Left cardiac atrium (tissue), 4 donors: ENCODE results near the gene NABP1. TPM values are rescaled to one million over a fixed set of nuclear protein-coding genes. Genes with fewer than 3 reads are reported as not detected.
A peak's percentile ranks its signal among the peaks of the same experiment; 100 is the strongest.

Source experiments
- ATAC-seq, 2 donors: fragments of 200-7000 bp; cut with Tn5 transposase; one replicate each; pipeline ENCODE4 v1.9.1; 2020; ENCODE audit warnings: mild to moderate bottlenecking in 2 of 2, moderate library complexity in 2 of 2
- DNase-seq: peaks from one replicate; pipeline ENCODE4 v3.0.0-alpha.2; 2020
- intact Hi-C, 2 donors: fragments of 100-400 bp; cut with DNase I; formaldehyde crosslinking; loops; one replicate each; pipeline versions ENCODE4 v1.14.1 to v1.15.1; 2022 to 2023
- total RNA-seq, 2 donors: library from RNA; stranded (reverse); fragmentation: NEBNext Ultra II Directional; extraction: Animal tissue kit (Norgen Biotek cat#: 25700); gene quantifications; one replicate each; pipeline ENCODE4 v1.2.1, GENCODE V29; 2021
- donor health status: DM: no; HTN: yes; CAD: no.
- donor health status: DM: no; HTN: yes; CAD: no; lungs with severe emphysema.
- donor health status: DM: yes; HTN: yes; CAD: no.
- donor health status: Dilated cardiomyopathy.

Gene NABP1
- total RNA-seq, 2 donors from 2014 or later = 16.2 to 19.8 TPM

DNA sequence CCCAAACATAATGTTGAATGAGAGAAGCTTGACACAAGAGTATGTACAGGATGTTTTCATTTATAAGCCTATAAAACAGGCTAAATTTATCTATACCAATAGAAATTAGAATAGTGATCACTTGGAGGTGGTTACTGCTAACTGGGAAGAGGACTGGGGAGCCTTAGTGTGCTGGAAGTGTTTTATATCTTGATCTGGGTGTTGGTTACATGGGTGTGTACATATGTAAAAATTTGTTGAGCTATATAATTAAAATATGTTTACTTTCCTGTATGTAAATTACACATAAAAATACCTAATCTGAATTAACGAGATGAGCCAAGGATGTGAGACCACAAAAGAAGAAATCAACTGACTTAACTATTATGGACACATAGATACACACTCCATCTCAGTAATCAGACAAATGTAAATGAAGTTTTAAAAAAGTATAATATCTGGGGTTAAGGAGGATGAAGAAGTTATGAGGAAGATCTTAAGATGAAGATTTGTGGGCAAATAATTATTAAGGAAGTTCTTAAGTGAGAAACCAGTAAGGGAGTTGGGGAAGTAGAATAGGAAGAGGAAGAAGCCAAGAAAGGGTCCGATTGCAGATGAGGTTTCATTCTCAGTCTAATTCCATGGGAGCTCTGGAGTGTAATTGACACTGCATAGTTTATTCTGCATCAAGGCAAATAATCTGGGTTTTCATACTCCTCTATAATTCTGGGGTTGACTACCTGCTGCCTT, 32.3 kb upstream of the NABP1 start:
- intact Hi-C loops = no loop called here
- ATAC-seq (no peak), DNase-seq (no peak)

DNA sequence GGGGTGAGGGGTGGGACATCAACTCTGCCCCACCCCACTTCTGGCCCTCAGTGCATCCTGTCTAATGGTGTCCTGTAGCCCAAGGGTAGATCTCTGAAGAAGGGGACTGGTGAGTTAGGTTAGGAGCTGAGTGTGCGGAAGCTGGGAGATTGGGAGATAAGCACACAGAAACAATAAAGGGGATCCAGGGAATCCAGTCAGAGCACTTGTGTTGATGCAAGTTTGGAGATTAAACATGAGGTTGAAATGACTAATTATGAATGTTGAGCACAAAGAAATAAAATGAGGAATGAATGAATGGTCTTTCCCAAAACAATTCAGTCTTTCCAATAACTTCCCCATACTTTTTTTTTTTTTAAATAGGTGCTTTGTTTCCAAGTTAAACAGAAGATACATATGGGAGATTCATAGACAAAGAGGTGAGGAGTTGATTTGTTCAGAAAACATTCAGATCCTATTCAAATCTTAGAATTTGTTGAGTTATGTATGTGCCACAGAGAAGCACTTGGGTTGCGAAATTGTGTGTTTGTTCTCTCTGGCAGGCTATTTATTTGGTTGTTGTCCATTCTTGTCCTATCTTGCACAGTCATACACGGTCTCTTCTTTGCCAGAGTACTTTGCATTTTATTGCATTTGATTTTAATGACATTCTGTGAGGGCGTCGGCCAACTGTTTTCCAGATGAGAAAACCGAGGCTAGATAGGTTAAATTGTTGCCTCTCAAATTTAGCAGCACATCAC, 31.6 kb upstream of the NABP1 start:
- no peak for DNase-seq
- ATAC-seq = no peak
- intact Hi-C loops = no loop called here

DNA sequence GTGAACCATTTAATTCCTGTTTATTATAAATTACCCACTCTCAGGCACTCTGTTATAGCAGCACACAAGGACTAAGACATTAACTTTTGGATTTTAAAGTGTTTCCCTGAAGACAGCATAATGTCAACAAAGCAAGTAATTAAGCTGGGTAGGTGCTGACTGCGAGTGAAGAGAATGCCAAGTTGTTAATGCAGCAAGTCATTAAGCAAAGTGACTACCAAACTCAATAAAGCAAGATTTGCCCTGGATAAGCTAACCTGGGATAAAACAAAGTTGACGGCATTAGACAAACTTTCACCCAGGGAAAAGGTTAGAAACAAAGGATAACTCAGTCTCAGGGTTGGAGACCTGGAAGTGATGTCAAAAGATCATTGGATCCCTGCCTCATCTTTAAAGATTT, 28.4 kb upstream of the NABP1 start:
- ATAC-seq = no peak

DNA sequence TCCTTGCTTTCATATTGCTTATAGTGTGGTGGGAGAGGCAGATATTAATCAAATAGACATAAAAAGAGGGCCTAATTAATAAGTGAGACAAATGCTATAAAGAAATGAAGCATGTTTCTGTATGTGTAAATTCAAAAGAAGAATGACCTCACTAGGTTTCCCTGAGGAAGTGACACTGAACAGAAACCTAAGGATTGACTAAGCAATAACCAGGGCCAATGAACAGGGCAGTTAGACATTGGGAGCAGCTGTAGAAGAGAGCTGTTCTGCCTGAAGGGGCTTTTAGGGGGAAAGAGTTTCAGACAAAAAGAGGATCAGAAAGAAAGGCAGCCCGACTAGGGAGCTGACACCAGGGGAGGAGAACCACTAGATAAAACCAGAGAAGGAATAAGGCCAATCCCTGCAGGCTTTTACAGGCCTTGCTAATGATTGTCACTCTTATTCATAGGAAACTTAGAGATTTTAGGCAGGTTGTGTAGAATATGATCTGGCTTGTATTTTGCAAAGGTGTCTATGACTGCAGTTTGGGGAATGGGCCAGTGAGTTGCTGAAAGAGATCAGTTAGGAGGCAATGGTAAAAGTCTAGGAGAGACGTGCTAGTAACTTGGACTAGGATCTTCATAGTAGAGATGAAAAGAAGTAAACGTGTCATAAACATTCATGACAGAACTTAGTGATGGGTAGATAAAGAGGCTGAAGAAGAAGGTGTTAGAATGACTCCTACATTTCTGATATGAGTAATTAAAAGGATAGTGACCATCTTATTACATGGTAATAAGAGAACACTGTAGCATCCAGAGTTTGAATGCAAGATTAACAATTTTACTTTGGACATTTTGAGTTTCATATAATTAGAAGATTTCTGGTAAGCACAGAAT, 26.8 kb upstream of the NABP1 start:
- DNase-seq (no peak), ATAC-seq (no peak)
- intact Hi-C loops = no loop called here

More for the DNA sequence above, 28.4 kb upstream of the NABP1 start:
- no peak for DNase-seq
- intact Hi-C loops = no loop called here

DNA sequence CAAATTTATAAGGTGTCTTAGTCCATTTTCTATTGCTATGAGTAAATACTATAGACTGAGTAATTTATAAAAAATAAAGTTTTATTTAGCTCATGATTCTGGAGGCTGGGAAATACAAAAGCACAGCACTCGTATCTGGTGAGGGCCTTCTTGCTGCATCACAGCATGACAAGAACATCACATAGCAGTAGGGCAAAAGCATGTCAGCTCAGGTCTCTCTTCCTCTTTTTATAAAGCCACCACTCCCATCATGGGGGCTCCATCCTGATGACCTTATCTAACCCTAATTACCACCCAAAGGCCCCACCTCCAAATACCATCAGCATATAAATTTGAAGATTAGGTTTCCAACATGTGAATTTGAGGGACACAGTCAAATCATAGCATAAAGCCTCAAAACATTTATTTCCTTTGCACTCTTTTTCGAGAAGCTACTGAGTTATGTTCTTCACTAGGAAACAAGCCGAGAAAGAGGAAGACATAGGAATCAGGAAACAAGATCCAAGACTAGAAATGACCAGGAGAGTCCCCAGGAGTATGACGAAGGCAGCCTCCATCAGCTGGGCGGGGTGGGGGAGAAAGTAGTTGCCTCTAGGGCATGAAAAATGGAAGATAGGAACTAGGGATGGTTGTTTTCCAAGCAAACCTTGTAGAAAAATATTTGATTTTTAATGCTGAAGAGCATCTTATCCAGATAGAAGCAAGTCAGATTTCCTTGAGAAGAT, 24.1 kb upstream of the NABP1 start:
- ATAC-seq = no peak
- intact Hi-C loops = no loop called here
- DNase-seq = no peak

DNA sequence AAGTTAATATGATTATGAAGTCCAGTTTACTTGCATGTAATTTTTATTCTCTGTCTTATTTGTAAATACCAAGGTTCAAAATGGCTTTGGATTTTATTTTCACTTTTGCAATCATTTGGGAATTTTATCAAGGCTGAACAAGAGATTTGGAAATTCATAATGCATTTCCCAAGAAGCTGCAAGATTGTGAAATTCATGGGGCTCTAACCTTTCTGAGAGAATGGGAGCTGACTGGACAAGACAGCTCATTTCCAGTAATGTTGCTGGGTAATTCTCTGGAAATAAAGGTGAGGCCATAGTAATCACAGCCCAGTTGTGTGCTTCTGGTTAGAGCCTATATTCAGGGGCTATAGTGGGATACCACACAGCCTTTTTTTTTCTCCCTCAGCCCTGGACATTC, 21.5 kb upstream of the NABP1 start:
- DNase-seq = no peak
- intact Hi-C loops = no loop called here
- peak; percentile 72 to 91 for ATAC-seq

DNA sequence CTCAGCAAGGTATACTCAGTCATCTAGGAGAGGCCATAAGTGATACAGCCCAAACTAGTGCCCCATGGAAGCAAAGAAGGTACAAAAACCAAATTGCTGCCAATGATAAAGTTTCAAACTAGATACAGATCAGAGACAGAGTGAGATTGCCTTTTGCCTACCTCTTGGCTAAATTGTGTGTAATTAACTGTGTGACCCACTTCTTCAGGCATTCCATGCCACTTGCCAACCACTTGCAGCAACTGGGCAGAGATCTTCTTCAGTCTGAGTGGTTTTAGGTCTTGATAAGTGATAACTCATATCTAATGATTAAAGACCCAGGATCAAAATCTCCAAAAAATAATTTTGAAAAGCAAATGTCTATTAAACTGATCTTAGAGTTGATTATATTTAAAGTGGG, 21.1 kb upstream of the NABP1 start:
- intact Hi-C loops = no loop called here
- ATAC-seq = peak in 1 of 2 donors; percentile 30
- DNase-seq = no peak

DNA sequence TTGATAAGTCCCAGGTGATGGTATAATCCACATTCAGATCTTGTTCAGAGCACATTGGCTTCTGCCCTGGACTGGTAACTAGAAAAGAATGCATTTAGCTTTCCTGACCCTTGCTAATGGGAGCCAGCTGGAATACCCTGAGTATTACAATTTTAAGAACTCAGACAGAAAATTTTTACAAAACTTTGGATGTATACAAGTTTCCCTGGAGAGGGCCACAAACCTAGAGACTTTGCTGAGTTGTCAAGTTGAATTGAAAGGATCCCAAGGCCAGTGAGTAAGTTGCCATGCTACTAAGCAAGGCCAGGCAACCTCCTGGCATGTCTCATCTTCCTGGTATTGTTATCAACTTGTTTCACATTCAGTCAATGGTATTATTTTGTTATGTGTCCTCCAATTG, 20.0 kb upstream of the NABP1 start:
- intact Hi-C loops = no loop called here
- ATAC-seq (peak in 1 of 2 donors; percentile 17), DNase-seq (no peak)

DNA sequence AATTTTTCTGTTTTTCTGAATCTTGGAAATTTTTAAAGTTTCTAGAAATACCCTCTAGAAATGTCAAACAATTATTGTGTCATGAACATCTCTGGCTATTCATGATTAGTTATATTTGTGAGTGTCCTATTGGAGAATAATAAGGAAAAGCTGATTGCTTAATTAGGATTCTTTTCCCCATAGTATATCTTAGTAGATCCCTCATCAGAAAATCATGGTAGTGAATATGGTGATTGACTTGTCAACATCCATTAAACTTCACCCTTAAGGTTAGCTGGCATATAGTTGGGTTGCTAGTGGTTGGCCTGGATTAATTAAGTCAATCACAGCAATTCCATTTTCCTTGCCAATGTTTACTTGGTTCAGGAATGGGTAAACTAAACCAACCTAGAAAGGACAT, 18.7 kb upstream of the NABP1 start:
- ATAC-seq (no peak), DNase-seq (no peak)
- intact Hi-C loops = no loop called here

DNA sequence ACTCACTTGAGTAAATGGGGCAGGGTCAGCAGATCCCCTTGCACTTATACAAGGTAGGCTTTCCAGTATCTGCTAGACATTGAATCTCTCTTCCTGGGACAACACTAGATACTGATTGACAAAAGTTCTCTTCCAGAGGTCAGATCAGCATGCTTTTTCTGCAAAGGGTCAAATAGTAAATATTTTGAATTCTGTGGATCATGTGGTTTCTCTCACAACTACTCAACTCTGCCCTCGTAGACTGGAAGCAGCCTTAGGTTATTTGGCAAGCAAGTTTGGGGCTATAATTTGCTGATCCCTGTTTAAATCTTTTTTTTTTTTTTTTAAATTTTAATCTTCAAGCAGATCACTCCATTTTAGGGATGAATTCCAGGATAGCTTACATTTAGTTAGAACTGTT, 17.4 kb upstream of the NABP1 start:
- DNase-seq (no peak), ATAC-seq (no peak)
- intact Hi-C loops = no loop called here

DNA sequence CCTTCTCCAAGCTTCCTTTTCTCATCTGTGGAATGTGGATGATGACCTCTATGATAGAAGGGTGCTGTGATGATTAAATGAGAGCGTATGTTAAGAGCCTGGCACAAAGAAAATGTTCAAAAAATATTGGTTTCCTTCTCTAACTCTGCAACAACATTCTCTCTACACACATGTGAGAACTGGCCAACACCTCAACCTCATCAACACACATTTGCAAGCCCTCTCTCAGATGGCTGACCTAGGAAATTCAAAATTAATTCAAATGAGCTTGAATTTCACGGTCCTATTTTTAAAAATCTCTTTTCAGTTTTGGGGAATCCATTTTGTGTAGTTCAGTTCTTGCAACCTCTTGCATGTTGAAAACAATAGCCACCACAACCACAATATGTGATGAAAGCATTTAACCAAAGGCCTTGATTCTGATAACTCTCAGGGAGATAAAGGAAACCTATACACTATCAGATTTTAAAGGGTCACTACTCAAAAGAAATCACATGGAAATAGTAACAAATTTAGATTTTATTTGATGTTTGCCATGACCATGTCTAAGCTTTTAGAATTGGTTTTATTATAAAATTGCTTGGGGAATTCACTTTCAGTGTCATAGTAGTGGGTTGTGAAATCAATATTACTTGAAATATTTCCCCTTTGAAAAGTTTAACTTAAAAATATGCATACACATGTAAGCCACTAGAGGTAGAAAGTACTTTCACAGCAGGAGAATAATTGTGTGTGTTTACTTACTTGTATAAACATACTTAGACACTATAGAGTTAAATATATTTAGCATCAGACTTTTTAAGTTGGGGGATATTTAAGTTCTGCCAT, 16.6 kb upstream of the NABP1 start:
- intact Hi-C loops = no loop called here
- ATAC-seq = no peak
- no peak for DNase-seq

DNA sequence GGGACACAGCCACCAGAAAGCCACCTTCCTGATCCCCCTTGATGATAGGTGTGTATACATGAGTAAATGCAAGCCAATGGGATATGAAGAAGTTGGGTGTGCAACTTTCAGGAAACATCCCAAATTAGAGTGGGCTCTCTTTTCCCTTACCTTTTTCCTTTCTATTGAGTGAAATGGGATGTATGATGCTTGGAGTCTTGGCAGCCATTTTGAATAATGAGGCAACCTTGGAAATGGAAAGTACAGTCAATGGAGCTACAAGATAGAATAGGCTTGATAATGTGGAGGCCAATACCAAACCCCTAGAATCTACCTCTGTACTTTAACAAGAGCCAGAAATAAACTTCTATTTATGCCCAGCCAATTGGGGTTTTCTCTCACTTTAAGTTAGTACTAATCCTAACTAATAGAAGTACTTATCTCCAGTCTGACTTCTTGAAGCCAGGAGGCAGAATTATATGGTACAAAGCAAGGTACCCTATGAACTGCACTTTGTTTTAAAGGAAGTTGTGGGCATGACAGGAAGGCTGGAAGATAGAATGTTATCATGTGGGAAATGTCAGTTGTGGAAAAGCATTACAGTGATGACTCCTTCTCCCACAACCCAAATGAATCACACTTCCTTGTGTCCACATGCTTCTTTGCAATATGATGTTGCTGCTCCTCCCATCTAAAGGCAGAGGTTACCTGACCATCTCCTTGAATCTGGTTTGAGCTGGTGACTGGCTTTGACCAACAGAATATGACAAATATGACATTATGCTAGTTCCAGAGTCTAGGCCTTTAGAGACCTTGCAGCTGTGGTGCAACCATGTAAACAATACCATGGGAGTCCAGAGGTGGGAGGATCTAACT, 12.9 kb upstream of the NABP1 start:
- ATAC-seq = peak in 1 of 2 donors; percentile 27
- intact Hi-C loops = no loop called here
- no peak for DNase-seq

DNA sequence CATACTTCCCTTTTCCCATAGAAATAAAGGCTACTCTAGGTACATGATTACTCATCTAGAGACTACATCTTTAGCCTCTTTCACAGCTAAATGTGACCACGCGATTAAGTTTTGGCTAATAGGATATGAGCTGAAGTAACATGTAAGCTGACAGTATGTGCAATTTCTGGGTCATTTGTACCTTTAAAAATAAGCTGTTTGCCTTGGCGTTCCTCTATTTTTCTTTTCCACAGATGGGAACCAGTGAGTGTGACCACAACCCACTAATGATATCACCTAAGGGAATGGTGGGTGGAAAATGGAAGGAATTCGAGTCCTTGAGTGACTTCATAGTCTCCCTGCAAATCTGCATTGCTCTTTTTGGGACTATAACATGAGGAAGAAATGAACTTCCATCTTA, 11.7 kb upstream of the NABP1 start:
- DNase-seq = no peak
- no peak for ATAC-seq
- intact Hi-C loops = no loop called here

DNA sequence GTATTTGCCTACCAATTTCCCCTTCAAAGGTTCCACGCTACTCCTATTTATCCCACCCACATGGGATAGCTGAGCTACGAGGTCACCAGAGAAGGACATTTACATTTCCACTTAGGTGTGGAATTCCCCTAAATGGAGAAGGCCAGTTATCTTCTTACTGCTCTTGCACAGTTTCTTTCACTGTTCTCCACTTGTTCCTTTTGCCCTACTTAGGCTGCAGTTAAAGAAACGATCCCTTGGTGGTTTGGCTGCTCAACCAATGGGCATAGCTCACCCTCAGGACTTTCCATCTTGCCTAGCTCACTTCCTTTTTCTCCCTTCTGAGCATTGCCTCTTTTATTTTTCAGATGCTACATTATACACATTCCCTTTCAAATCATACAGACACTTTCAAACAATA, 11.2 kb upstream of the NABP1 start:
- no peak for DNase-seq
- intact Hi-C loops = no loop called here
- ATAC-seq = peak; percentile 27 to 31

DNA sequence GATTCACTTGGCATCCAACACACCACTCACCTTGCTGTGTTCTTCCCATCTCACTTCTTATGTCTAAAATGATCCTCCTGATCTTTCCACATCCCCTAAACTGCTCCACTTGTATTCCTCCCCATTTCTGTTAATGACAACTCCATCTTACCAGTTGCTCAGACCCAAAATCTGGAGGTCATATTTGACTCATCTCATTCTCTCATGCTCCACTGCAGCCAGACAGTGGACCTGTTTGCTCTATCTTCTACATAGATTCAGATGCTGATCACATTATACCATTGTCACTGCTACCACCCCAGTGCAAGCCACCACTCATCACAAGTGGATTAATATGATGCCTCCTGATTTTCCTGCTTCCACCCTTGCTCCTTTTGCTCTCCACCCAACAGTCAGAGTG, 7.9 kb upstream of the NABP1 start:
- DNase-seq = no peak
- no peak for ATAC-seq
- intact Hi-C loops = no loop called here

DNA sequence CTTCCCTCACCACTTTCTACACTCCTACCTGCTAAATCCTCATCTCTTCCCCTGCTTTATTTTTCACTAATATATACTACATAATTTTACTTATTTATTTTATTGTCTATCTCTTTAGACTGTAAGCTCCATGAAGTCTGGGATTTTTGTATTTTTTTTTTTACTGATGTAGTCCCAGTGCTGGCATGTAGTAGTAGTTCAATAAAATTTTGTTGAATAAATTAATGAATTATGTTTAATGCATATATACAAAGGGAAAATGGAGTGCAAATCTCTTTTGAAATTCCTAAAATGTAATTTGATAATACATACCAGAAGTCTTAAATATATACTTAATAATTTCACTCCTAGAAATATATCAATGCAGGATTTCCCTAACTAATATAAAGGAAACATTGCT, 7.1 kb upstream of the NABP1 start:
- intact Hi-C loops = no loop called here
- ATAC-seq = no peak
- DNase-seq = no peak

DNA sequence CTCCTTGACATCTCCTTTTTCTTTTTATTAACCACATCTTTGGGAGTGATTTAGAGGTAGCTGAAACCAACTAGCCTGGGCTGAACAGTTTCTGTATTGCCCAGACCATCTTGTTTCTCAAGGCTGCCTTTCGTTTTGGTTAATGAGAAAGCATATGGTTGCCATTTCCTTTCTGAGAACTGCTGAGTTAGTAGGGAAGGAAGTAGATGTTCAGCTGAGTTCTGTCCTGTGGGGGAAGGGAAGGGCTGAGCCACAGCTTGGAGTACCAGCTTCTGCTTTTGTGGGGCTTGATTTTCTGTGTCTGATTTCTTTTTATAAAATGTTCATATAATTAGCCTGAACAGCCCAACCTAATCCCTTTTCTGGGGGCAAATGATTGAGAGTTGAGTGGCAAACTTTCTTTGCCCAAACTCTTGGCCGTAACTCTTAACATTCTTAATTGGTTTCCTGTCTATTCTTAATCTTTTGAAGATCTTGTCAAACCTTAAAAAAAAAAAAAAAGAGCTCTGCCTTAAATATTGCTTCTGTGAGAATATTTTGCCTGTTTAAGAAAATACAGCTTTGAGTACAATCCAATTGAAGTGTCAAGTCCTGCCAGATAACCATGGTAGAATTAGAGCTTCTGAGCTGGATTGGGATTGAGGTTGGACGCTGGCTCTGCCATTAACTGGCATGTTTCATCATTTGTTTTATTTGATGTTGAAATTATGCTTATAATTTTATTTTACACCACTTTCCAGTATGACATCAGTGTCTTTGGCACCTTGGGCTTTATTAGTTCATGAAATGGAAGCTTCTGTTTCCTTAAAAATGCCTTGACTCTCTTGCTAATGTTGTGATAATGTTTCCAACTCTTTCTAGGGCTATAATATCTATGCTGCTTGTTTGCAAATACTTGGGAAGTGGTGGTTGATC, 1.9 kb upstream of the NABP1 start:
- DNase-seq (peak; percentile 36), ATAC-seq (no peak)
- intact Hi-C loops = no loop called here
